H9 (cell line): ENCODE results near the gene CAMLG. TPM values are rescaled to one million over a fixed set of nuclear protein-coding genes. Genes with fewer than 3 reads are reported as not detected.

Experiments
- DNase-seq: peaks from one replicate; pipeline ENCODE4 v3.0.0-alpha.2; 2017
- H2AFZ ChIP-seq: one replicate; pipeline ENCODE4 v1.6.1; 2013; ENCODE audit warnings: mild to moderate bottlenecking, low read length, control low read depth, moderate library complexity
- H2AK5ac ChIP-seq: 2 replicates; pipeline ENCODE4 v1.6.1; 2013; ENCODE audit warnings: low read length, control low read depth, mixed read lengths; ENCODE audit not compliant: insufficient read length
- H2BK120ac ChIP-seq: one replicate; pipeline ENCODE4 v1.6.1; 2013; ENCODE audit warnings: low read depth, mild to moderate bottlenecking, low read length, control low read depth, inconsistent platforms; ENCODE audit not compliant: poor library complexity, severe bottlenecking
- H2BK12ac ChIP-seq: 2 replicates; pipeline ENCODE4 v1.6.1; 2013; ENCODE audit warnings: low read length, control low read depth, mixed read lengths, low read depth; ENCODE audit not compliant: insufficient read length
- H2BK15ac ChIP-seq: 2 replicates; pipeline ENCODE4 v1.6.1; 2013; ENCODE audit warnings: low read depth, low read length, control low read depth
- H2BK20ac ChIP-seq: one replicate; pipeline ENCODE4 v1.6.1; 2013; ENCODE audit warnings: low read depth, mild to moderate bottlenecking, low read length, control low read depth, inconsistent platforms; ENCODE audit not compliant: poor library complexity, severe bottlenecking
- H2BK5ac ChIP-seq: 2 replicates; pipeline ENCODE4 v1.6.1; 2013; ENCODE audit warnings: low read length, control low read depth, mixed read lengths; ENCODE audit not compliant: insufficient read length
- H3K14ac ChIP-seq: 2 replicates; pipeline ENCODE4 v1.6.1; 2013; ENCODE audit warnings: low read length, control low read depth; ENCODE audit not compliant: insufficient read depth
- H3K18ac ChIP-seq: 2 replicates; pipeline ENCODE4 v1.6.1; 2013; ENCODE audit warnings: low read depth, mild to moderate bottlenecking, mixed read lengths, low read length, control low read depth; ENCODE audit not compliant: insufficient read length
- H3K23ac ChIP-seq: 2 replicates; pipeline ENCODE4 v1.6.1; 2013; ENCODE audit warnings: low read length, control low read depth, mixed read lengths, low read depth; ENCODE audit not compliant: insufficient read length
- H3K23me2 ChIP-seq: 2 replicates; pipeline ENCODE4 v1.6.1; 2013; ENCODE audit warnings: low read depth, mild to moderate bottlenecking, mixed read lengths, low read length, control low read depth; ENCODE audit not compliant: insufficient read length, poor library complexity, severe bottlenecking
- H3K27ac ChIP-seq: 2 replicates; pipeline ENCODE4 v1.5.1; 2013; ENCODE audit warnings: low read length, control low read depth, mixed read lengths, low read depth; ENCODE audit not compliant: insufficient read length
- H3K27me3 ChIP-seq: 2 replicates; pipeline ENCODE4 v1.6.1; 2013; ENCODE audit warnings: low read length, control low read depth, inconsistent platforms; ENCODE audit not compliant: insufficient read depth
- H3K4ac ChIP-seq: 2 replicates; pipeline ENCODE4 v1.6.1; 2013; ENCODE audit warnings: low read depth, mild to moderate bottlenecking, control low read depth, inconsistent platforms, low read length, moderate library complexity
- H3K4me1 ChIP-seq: 2 replicates; pipeline ENCODE4 v1.6.1; 2013; ENCODE audit warnings: low read length, control low read depth, inconsistent platforms; ENCODE audit not compliant: insufficient read depth
- H3K4me2 ChIP-seq: 2 replicates; pipeline ENCODE4 v1.6.1; 2013; ENCODE audit warnings: low read length, control low read depth, mixed read lengths; ENCODE audit not compliant: insufficient read length, insufficient read depth
- H3K56ac ChIP-seq: 2 replicates; pipeline ENCODE4 v1.6.1; 2013; ENCODE audit warnings: low read depth, mild to moderate bottlenecking, mixed read lengths, low read length, control low read depth; ENCODE audit not compliant: insufficient read length
- H3K79me1 ChIP-seq: 2 replicates; pipeline ENCODE4 v1.6.1; 2013; ENCODE audit warnings: low read depth, mild to moderate bottlenecking, moderate library complexity, low read length, control low read depth, inconsistent platforms; ENCODE audit not compliant: insufficient read depth, poor library complexity, severe bottlenecking
- H3K79me2 ChIP-seq: 2 replicates; pipeline ENCODE4 v1.6.1; 2013; ENCODE audit warnings: low read length, control low read depth, inconsistent platforms; ENCODE audit not compliant: insufficient read depth
- H3K9ac ChIP-seq: 2 replicates; pipeline ENCODE4 v1.6.1; 2013; ENCODE audit warnings: low read length, control low read depth, mixed read lengths; ENCODE audit not compliant: insufficient read length; ENCODE audit errors: extremely low read depth
- H3K9me3 ChIP-seq: one replicate; pipeline ENCODE4 v1.6.1; 2013; ENCODE audit warnings: low read depth, low read length, inconsistent platforms; ENCODE audit not compliant: control insufficient read depth
- H3T11ph ChIP-seq: one replicate; pipeline ENCODE4 v1.6.1; 2013; ENCODE audit warnings: mild to moderate bottlenecking, low read length, control low read depth, inconsistent platforms
- H4K20me1 ChIP-seq: one replicate; pipeline ENCODE4 v1.6.1; 2013; ENCODE audit not compliant: control insufficient read depth, insufficient read length, insufficient read depth
- H4K5ac ChIP-seq: 2 replicates; pipeline ENCODE4 v1.6.1; 2013; ENCODE audit warnings: low read depth, mild to moderate bottlenecking, mixed read lengths, low read length, control low read depth; ENCODE audit not compliant: insufficient read length
- H4K8ac ChIP-seq: replicated peaks from 2 replicates; pipeline ENCODE4 v1.6.1; 2013; ENCODE audit warnings: low read length, control low read depth, mixed read lengths, low read depth; ENCODE audit not compliant: insufficient read length
- H4K91ac ChIP-seq: 2 replicates; pipeline ENCODE4 v1.6.1; 2013; ENCODE audit warnings: low read depth, mild to moderate bottlenecking, moderate library complexity, mixed read lengths, low read length, control low read depth; ENCODE audit not compliant: insufficient read length
- H3K27ac Mint-ChIP-seq, 3 experiments: 2 replicates in 2 of 3; 3 replicates in 1 of 3; pipeline ENCODE4 v1.8.0; 2020 to 2021; ENCODE audit warnings: mixed read lengths in 3 of 3, mild to moderate bottlenecking in 1 of 3, moderate library complexity in 1 of 3
- H3K27me3 Mint-ChIP-seq: 2 replicates; pipeline ENCODE4 v1.8.0; 2021; ENCODE audit warnings: low read depth, mild to moderate bottlenecking, moderate library complexity, mixed read lengths
- H3K36me3 Mint-ChIP-seq, 3 experiments: 2 replicates in 2 of 3; 3 replicates in 1 of 3; pipeline ENCODE4 v1.8.0; 2020 to 2021; ENCODE audit warnings: low read depth in 3 of 3, mixed read lengths in 3 of 3; ENCODE audit not compliant: insufficient read depth in 1 of 3
- H3K4me1 Mint-ChIP-seq, 2 experiments: 2 replicates each; pipeline ENCODE4 v1.8.0; 2020; ENCODE audit warnings: mixed read lengths in 2 of 2
- H3K4me3 Mint-ChIP-seq, 2 experiments: 2 replicates in 1 of 2; 3 replicates in 1 of 2; pipeline ENCODE4 v1.8.0; 2020 to 2021; ENCODE audit warnings: mild to moderate bottlenecking in 2 of 2, mixed read lengths in 2 of 2, moderate library complexity in 1 of 2
- H3K9me3 Mint-ChIP-seq, 2 experiments: 2 replicates in 1 of 2; 3 replicates in 1 of 2; pipeline ENCODE4 v1.8.0; 2020; ENCODE audit warnings: mild to moderate bottlenecking in 2 of 2, mixed read lengths in 2 of 2, moderate library complexity in 1 of 2
- CTCF ChIP-seq: fragments of 200-600 bp; sonication (generic); conservative IDR thresholded peaks from 3 replicates; pipeline ENCODE4 v1.8.0; 2021; ENCODE audit warnings: antibody characterized with exemption, mild to moderate bottlenecking
- WGBS: extraction: QIAGEN DNeasy Blood & Tissue Kit; methylation state at CpG from one replicate; pipeline ENCODE4 v1.1.7; 2013; ENCODE audit warnings: missing lambda C conversion rate, low lambda C conversion rate, mixed read lengths; ENCODE audit not compliant: insufficient read length; ENCODE audit errors: extremely low coverage; 5-methylcytosine and 5-hydroxymethylcytosine counted together
- total RNA-seq: library from RNA; stranded (reverse); gene quantifications from 2 replicates; pipeline ENCODE4 v1.2.1, GENCODE V29; 2021

The CAMLG gene
- total RNA-seq, 1 experiment from 2014 or later, result 33.1 TPM

- Histone ChIP-seq H2AFZ (no peak overlapping the region), H3K4me2 (no peak overlapping the region), H4K20me1 (no peaks in the 10 kb centered on the region), H4K8ac (no peak overlapping the region), H3K4ac (no peak overlapping the region), H2BK15ac (no peak overlapping the region), H3K27ac (no peak overlapping the region), H3K27me3 (no peaks in the 10 kb centered on the region), H2AK5ac (no peak overlapping the region), H3K79me1 (no peaks in the 10 kb centered on the region), H3K4me1 (no peaks in the 10 kb centered on the region), H3K14ac (no peak overlapping the region), H4K91ac (no peak overlapping the region), H2BK20ac (no peak overlapping the region), H3K79me2 (no peaks in the 10 kb centered on the region), H3T11ph (no peak overlapping the region), H3K9me3 (no peaks in the 10 kb centered on the region), H4K5ac (no peak overlapping the region), H2BK12ac (no peak overlapping the region), H3K18ac (no peak overlapping the region), H2BK5ac (no peak overlapping the region), H3K23me2 (no peaks in the 10 kb centered on the region), H3K23ac (no peak overlapping the region), H3K9ac (no peak overlapping the region), H3K56ac (no peak overlapping the region), H2BK120ac (no peak overlapping the region)
- WGBS, result no CpG with 5 or more reads among the region's 10 CpGs
- no peak for DNase-seq
- Mint-ChIP-seq H3K4me3 (no peak overlapping the region), H3K27ac (no peak overlapping the region), H3K36me3 (peaks cover 53 to 92% (median 85%) of the 10 kb centered on the region in 3 experiments), H3K27me3 (no peaks in the 10 kb centered on the region), H3K4me1 (no peaks in the 10 kb centered on the region), H3K9me3 (no peaks in the 10 kb centered on the region)
- TF ChIP-seq CTCF, result no peak
Observed at GRCh38 chr5:134772461-134773125, 34.2 kb downstream of the CAMLG start.
